ENCODE data around the gene FCMR. TPM values are rescaled to one million over a fixed set of nuclear protein-coding genes. Genes with fewer than 3 reads are reported as not detected.

FCMR gene
- total RNA-seq, 1 donor from 2014 or later, result 146 TPM

DNA sequence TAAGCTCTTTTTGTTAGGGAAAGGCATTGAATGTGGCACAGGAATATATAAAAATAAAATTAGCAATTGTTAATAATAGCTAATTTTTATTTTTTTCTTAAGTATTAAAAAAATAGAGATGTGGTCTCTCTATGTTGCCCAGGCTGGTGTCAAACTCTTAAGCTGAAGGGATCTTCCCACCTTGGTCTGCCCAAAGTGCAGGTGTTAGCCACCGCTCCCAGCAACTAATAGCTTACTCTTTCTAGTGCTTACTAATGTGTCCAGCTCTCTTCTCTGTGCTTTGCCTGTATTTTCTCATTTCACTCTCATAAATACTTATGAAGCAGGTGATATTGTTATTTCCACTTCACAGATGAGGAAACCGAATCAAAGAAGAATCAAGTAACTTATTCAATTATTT, 37.9 kb downstream of the FCMR start:
- no peaks in the 10 kb centered on the region for H3K4me1 Mint-ChIP-seq
- TF ChIP-seq, protein P1, sequence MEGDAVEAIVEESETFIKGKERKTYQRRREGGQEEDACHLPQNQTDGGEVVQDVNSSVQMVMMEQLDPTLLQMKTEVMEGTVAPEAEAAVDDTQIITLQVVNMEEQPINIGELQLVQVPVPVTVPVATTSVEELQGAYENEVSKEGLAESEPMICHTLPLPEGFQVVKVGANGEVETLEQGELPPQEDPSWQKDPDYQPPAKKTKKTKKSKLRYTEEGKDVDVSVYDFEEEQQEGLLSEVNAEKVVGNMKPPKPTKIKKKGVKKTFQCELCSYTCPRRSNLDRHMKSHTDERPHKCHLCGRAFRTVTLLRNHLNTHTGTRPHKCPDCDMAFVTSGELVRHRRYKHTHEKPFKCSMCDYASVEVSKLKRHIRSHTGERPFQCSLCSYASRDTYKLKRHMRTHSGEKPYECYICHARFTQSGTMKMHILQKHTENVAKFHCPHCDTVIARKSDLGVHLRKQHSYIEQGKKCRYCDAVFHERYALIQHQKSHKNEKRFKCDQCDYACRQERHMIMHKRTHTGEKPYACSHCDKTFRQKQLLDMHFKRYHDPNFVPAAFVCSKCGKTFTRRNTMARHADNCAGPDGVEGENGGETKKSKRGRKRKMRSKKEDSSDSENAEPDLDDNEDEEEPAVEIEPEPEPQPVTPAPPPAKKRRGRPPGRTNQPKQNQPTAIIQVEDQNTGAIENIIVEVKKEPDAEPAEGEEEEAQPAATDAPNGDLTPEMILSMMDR (IDR thresholded peaks at IDR 0.05), result no peak
- peaks cover 3% of the 10 kb centered on the region for H3K27me3 Mint-ChIP-seq
- H3K27ac Mint-ChIP-seq, result no peak overlapping the region
- intact Hi-C loops (cut with micrococcal nuclease), result no loop called here
- ChIA-PET POLR2A (no interaction called here), CTCF (interaction anchor here (0.6 to 1.0 kb wide), 3 partner anchors 11 to 48 kb away, joined by 3 to 4 read pairs (median 3); no protein-coding TSS in a partner anchor)
- no peak for DNase-seq
- H3K9me3 Mint-ChIP-seq, result peaks cover 6% of the 10 kb centered on the region
- ATAC-seq (ENCODE audit: low read depth), result no peak
- H3K36me3 Mint-ChIP-seq (ENCODE audit: low read depth), result peaks cover 3% of the 10 kb centered on the region
- H3K4me3 Mint-ChIP-seq, result no peak overlapping the region

DNA sequence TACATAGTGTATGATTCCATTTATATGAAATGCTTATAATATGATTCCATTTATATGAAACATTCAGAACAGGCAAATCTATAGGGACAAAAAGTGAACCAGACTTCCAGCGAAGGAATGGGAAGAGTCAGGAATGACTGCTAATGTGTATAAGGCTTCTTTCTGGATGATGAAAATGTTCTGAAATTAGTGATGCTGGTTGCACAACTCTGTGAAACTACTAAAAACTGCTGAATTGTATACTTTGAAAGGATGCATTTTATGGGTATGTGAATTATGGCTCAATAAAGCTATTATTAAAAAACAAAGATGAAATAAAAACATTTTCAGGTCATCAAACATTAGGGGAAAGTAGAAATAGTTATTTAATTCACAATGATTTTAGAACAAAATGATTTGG, 38.6 kb downstream of the FCMR start:
- ChIA-PET CTCF (interaction anchor here (0.6 kb wide), 2 partner anchors 11 to 66 kb away, joined by 3 read pairs; no protein-coding TSS in a partner anchor), POLR2A (no interaction called here)
- no peak overlapping the region for H3K4me3 Mint-ChIP-seq
- peaks cover 11% of the 10 kb centered on the region for H3K9me3 Mint-ChIP-seq
- intact Hi-C loops (cut with micrococcal nuclease), result no loop called here
- no peaks in the 10 kb centered on the region for H3K4me1 Mint-ChIP-seq
- H3K27ac Mint-ChIP-seq, result no peak overlapping the region
- DNase-seq, result no peak
- no peak for ATAC-seq (ENCODE audit: low read depth)
- TF ChIP-seq, protein P1 (IDR thresholded peaks at IDR 0.05), result no peak
- peaks cover 3% of the 10 kb centered on the region for H3K27me3 Mint-ChIP-seq
- H3K36me3 Mint-ChIP-seq (ENCODE audit: low read depth), result peaks cover 5% of the 10 kb centered on the region

DNA sequence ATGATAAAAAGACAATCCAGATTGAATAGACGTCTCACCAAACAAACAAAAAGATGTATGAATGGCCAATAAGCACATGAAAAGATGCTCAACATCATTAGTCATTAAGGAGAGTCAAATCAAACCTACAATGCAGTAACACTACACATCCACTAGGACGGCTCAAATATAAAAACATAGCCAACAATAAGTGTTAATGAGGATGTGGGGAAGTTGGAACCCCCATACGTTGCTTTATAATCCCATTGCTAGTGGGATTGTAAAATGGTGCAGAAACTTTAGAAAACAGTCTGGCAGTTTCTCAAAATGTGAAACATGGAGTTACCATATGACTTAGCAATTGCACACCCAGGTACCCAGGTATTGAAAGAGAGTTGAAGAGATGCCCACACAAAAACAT, 39.2 kb downstream of the FCMR start:
- Mint-ChIP-seq H3K27ac (no peak overlapping the region), H3K4me3 (no peak overlapping the region), H3K9me3 (peaks cover 12% of the 10 kb centered on the region), H3K27me3 (peaks cover 3% of the 10 kb centered on the region), H3K4me1 (no peaks in the 10 kb centered on the region), H3K36me3 (ENCODE audit: low read depth) (peaks cover 5% of the 10 kb centered on the region)
- intact Hi-C loops (cut with micrococcal nuclease), result no loop called here
- DNase-seq (no peak), ATAC-seq (ENCODE audit: low read depth) (no peak)
- ChIA-PET POLR2A (no interaction called here), CTCF (interaction anchor here (0.6 kb wide), 1 partner anchor 66 kb away, joined by 3 read pairs; no protein-coding TSS in a partner anchor)
- TF ChIP-seq, protein P1 (IDR thresholded peaks at IDR 0.05), result no peak

DNA sequence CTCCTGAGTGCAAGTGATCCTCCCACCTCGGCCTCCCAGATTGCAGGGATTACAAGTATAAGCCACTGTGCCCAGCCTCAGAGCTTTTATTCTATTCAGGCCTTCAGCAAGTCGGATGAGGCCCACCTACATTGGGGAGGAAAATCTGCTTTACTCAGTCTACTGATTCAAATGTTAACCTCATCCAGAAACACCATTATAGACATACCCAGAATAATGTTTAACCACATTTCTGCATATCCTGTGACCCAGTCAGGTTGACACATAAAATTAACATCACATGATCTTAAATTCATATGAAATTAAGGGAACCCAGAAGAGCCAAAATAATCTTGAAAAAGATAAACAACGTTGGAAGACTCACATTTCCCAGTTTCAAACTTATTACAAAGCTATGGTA, 41.4 kb downstream of the FCMR start:
- H3K36me3 Mint-ChIP-seq (ENCODE audit: low read depth), result peaks cover 5% of the 10 kb centered on the region
- ChIA-PET POLR2A (interaction anchor here (0.5 kb wide), 1 partner anchor 104 kb away, joined by 4 read pairs; no protein-coding TSS in a partner anchor), CTCF (interaction anchor here (1.2 kb wide), 1 partner anchor 53 kb away, joined by 3 read pairs; no protein-coding TSS in a partner anchor)
- TF ChIP-seq, protein P1 (IDR thresholded peaks at IDR 0.05), result no peak
- H3K27ac Mint-ChIP-seq, result no peak overlapping the region
- ATAC-seq (ENCODE audit: low read depth) (no peak), DNase-seq (no peak)
- H3K4me1 Mint-ChIP-seq, result no peaks in the 10 kb centered on the region
- peaks cover under 1% of the 10 kb centered on the region for H3K27me3 Mint-ChIP-seq
- intact Hi-C loops (cut with micrococcal nuclease), result no loop called here
- H3K4me3 Mint-ChIP-seq, result no peak overlapping the region
- H3K9me3 Mint-ChIP-seq, result peaks cover 19% of the 10 kb centered on the region

DNA sequence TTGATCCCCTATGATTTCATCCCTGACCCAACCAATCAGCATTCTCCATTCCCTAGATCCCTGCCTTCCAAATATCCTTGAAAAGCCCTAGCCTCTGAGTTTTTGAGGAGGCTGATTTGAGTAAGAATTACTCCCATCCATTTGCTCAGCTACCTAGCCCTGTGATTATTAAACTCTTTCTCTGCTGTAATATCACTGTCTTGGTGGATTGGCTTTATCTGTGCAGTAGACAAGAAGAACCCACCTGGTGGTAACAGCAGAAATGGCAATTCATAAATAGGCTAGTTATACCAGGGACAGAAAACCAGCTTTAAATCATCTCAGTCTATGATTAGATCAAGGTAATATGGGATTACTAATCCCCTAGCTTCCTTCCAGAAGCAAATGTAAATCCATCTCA, 43.3 kb downstream of the FCMR start:
- Mint-ChIP-seq H3K36me3 (ENCODE audit: low read depth) (peaks cover 7% of the 10 kb centered on the region), H3K4me3 (no peak overlapping the region), H3K4me1 (no peaks in the 10 kb centered on the region), H3K9me3 (peaks cover 21% of the 10 kb centered on the region), H3K27ac (no peak overlapping the region), H3K27me3 (peaks cover 1% of the 10 kb centered on the region)
- ChIA-PET CTCF (interaction anchor here (1.0 to 1.3 kb wide), 2 partner anchors 30 to 69 kb away, joined by 4 to 5 read pairs; no protein-coding TSS in a partner anchor), POLR2A (no interaction called here)
- TF ChIP-seq, protein P1 (IDR thresholded peaks at IDR 0.05), result no peak
- DNase-seq, result no peak
- intact Hi-C loops (cut with micrococcal nuclease), result loop anchor here (5.0 kb wide), 1 partner anchor 41 kb away; no protein-coding TSS in a partner anchor
- ATAC-seq (ENCODE audit: low read depth), result peak; percentile 25
